Testis (tissue), 3 donors: Measurements from ENCODE around the gene RAB1A. TPM values are rescaled to one million over a fixed set of nuclear protein-coding genes. Genes with fewer than 3 reads are reported as not detected.

Experiments used
- DNase-seq: peaks from one replicate; pipeline ENCODE4 v3.0.0-alpha.2; 2019
- H3K27ac ChIP-seq, 2 donors: fragments of 200-600 bp; sonication (generic); one replicate each; pipeline ENCODE4 v1.5.1; 2019
- H3K27me3 ChIP-seq: fragments of 200-600 bp; sonication (generic); one replicate; pipeline ENCODE4 v1.5.1; 2019
- H3K36me3 ChIP-seq: fragments of 200-600 bp; sonication (generic); one replicate; pipeline ENCODE4 v1.5.1; 2017; ENCODE audit warnings: low read depth; ENCODE audit errors: missing control alignments
- H3K4me1 ChIP-seq: fragments of 200-600 bp; sonication (generic); one replicate; pipeline ENCODE4 v1.5.1; 2019
- H3K4me3 ChIP-seq, 2 donors: fragments of 200-600 bp; sonication (generic); one replicate each; pipeline ENCODE4 v1.5.1; 2017 to 2019
- H3K9me3 ChIP-seq: fragments of 200-600 bp; sonication (generic); one replicate; pipeline ENCODE4 v1.5.1; 2017
- CTCF ChIP-seq, 3 experiments: fragments of 450-650 bp in 2 of 3; fragments of 200-600 bp in 1 of 3; sonication (generic) in 1 of 3; IDR thresholded peaks; one replicate each; pipeline ENCODE4 v1.5.1; 2016 to 2019; ENCODE audit warnings: antibody characterized with exemption in 3 of 3, mild to moderate bottlenecking in 2 of 3, moderate library complexity in 1 of 3
- POLR2A ChIP-seq: fragments of 450-650 bp; IDR thresholded peaks from one replicate; pipeline ENCODE4 v1.6.1; 2017; ENCODE audit warnings: antibody characterized with exemption, mild to moderate bottlenecking, moderate library complexity
- WGBS, 2 donors: methylation state at CpG; one replicate each; pipeline ENCODE4 v1.1.5; 2018; 5-methylcytosine and 5-hydroxymethylcytosine counted together
- intact Hi-C: fragments of 100-400 bp; cut with DNase I; formaldehyde crosslinking; loops from one replicate; pipeline ENCODE4 v1.15.1; 2023; ENCODE audit warnings: low total_unique reads
- polyA plus RNA-seq: library from polyadenylated mRNA; stranded (reverse); fragments of 350-450 nt; fragmentation: Illumina TruSeq; extraction: RNeasy Lipid Tissue Mini Kit (QIAGEN cat#74804); gene quantifications from one replicate; pipeline ENCODE4 v1.2.3, GENCODE V29; 2014; ENCODE audit warnings: low read depth, low replicate concordance; ENCODE audit not compliant: insufficient read depth
- total RNA-seq, 2 donors: library from RNA; depleted of rRNA; stranded (reverse); fragments of >200 nt; gene quantifications; one replicate each; pipeline ENCODE4 v1.2.3, GENCODE V29; 2016

RAB1A gene
- total and polyA plus RNA-seq, 3 donors from 2014 or later = 82.0 to 154 (median 113) TPM

- no peaks in the 10 kb centered on the region for H3K27me3 ChIP-seq
- intact Hi-C loops = no loop called here
These were observed 17.3 kb downstream of the RAB1A start for GRCh38 chr2:65112633-65113032.

GRCh38 chr2:65108780-65109179 lies 21.1 kb downstream of the RAB1A start:
- Histone ChIP-seq H3K27me3 (no peaks in the 10 kb centered on the region), H3K36me3 (no peaks in the 10 kb centered on the region), H3K27ac (no peak overlapping the region), H3K9me3 (no peaks in the 10 kb centered on the region), H3K4me3 (no peak overlapping the region), H3K4me1 (peaks cover 5% of the 10 kb centered on the region)
- TF ChIP-seq CTCF (IDR thresholded peaks at IDR 0.05) = no peak
- no peak for TF ChIP-seq POLR2A
- DNase-seq = no peak
- intact Hi-C loops = no loop called here
- WGBS, 2 donors = 84 to 85% methylated on average over 6 of the region's 6 CpGs

More at GRCh38 chr2:65112633-65113032, 17.3 kb downstream of the RAB1A start:
- Histone ChIP-seq H3K27ac (no peak overlapping the region), H3K9me3 (no peaks in the 10 kb centered on the region), H3K36me3 (no peaks in the 10 kb centered on the region), H3K4me3 (no peak overlapping the region), H3K4me1 (no peaks in the 10 kb centered on the region)
- no peak for DNase-seq
- TF ChIP-seq POLR2A (no peak), CTCF (IDR thresholded peaks at IDR 0.05) (no peak)
- 47 to 49% methylated on average over 3 of the region's 3 CpGs for WGBS, 2 donors

- no peak for DNase-seq
- Histone ChIP-seq H3K27ac (peak overlapping the region in 1 of 2 donors; percentile 32), H3K36me3 (no peaks in the 10 kb centered on the region), H3K4me1 (peaks cover 9% of the 10 kb centered on the region), H3K4me3 (no peak overlapping the region), H3K27me3 (no peaks in the 10 kb centered on the region), H3K9me3 (no peaks in the 10 kb centered on the region)
- intact Hi-C loops = no loop called here
- no peak for TF ChIP-seq POLR2A
- no peak for TF ChIP-seq CTCF (IDR thresholded peaks at IDR 0.05)
- 72 to 84% methylated on average over 5 of the region's 5 CpGs for WGBS, 2 donors
These were observed 22.4 kb downstream of the RAB1A start for GRCh38 chr2:65107530-65107929.

GRCh38 chr2:65103013-65103715 lies 26.7 kb downstream of the RAB1A start:
- peak; percentile 77 for DNase-seq
- TF ChIP-seq CTCF (IDR thresholded peaks at IDR 0.05) = no peak
- no peak for TF ChIP-seq POLR2A
- no peaks in the 10 kb centered on the region for H3K9me3 ChIP-seq
- WGBS, 2 donors = 36 to 52% methylated on average over 6 of the region's 6 CpGs
- H3K27me3 ChIP-seq = no peaks in the 10 kb centered on the region
- H3K27ac ChIP-seq = peak overlapping the region in 1 of 2 donors; percentile 78
- H3K4me3 ChIP-seq = no peak overlapping the region
- H3K4me1 ChIP-seq = peaks cover 22% of the 10 kb centered on the region
- intact Hi-C loops = no loop called here
- no peaks in the 10 kb centered on the region for H3K36me3 ChIP-seq

GRCh38 chr2:65101071-65101470 lies 28.8 kb downstream of the RAB1A start:
- H3K4me3 ChIP-seq = no peak overlapping the region
- no peaks in the 10 kb centered on the region for H3K9me3 ChIP-seq
- 42 to 54% methylated on average over 3 of the region's 3 CpGs for WGBS, 2 donors
- DNase-seq = no peak
- TF ChIP-seq POLR2A (no peak), CTCF (IDR thresholded peaks at IDR 0.05) (no peak)
- H3K36me3 ChIP-seq = no peaks in the 10 kb centered on the region
- intact Hi-C loops = no loop called here
- H3K27me3 ChIP-seq = no peaks in the 10 kb centered on the region
- H3K27ac ChIP-seq = no peak overlapping the region
- peaks cover 22% of the 10 kb centered on the region for H3K4me1 ChIP-seq
